Measurements from ENCODE around the gene MIB2. TPM values are rescaled to one million over a fixed set of nuclear protein-coding genes. Genes with fewer than 3 reads are reported as not detected.

MIB2 gene
- polyA plus RNA-seq, 1 donor from 2014 or later, result 106 TPM

GRCh38 chr1:1582585-1583346, 32.5 kb upstream of the MIB2 start:
- no peaks in the 10 kb centered on the region for H4K20me1 ChIP-seq (ENCODE audit: insufficient read depth)
- H3K9me2 ChIP-seq (ENCODE audit: insufficient read depth, low read length), result no peaks in the 10 kb centered on the region
- H3K4me2 ChIP-seq (ENCODE audit: low read length), result no peak overlapping the region
- no peak overlapping the region for H3K4me3 ChIP-seq (ENCODE audit: low read length)
- H3K79me2 ChIP-seq (replicated peaks; ENCODE audit: insufficient read depth, low read length), result no peaks in the 10 kb centered on the region
- TF ChIP-seq MXI1 (conservative IDR thresholded peaks at IDR 0.05; ENCODE audit: poor library complexity, severe bottlenecking), result no peak
- no peak for TF ChIP-seq EP300 (conservative IDR thresholded peaks at IDR 0.05; ENCODE audit: poor library complexity, severe bottlenecking)
- TF ChIP-seq EZH2 (IDR thresholded peaks at IDR 0.05; ENCODE audit: borderline replicate concordance, insufficient read depth, low read length, poor library complexity, severe bottlenecking), result no peak
- no peak for TF ChIP-seq TAF1 (IDR thresholded peaks at IDR 0.05; ENCODE audit: low read depth)
- peaks cover 6% of the 10 kb centered on the region for H3K27me3 ChIP-seq (ENCODE audit: insufficient read depth, low read depth, low read length)
- no peak overlapping the region for H3K9ac ChIP-seq (ENCODE audit: low read length)
- H3K27ac ChIP-seq (ENCODE audit: low read length), result no peak overlapping the region
- H2AFZ ChIP-seq (ENCODE audit: low read depth, low read length), result no peak overlapping the region
- H3K36me3 ChIP-seq (ENCODE audit: insufficient read depth, low read length), result no peaks in the 10 kb centered on the region
- H3F3A ChIP-seq (ENCODE audit: insufficient read depth, low read length, poor library complexity, severe bottlenecking), result no peaks in the 10 kb centered on the region
- H3K9me3 ChIP-seq (ENCODE audit: low read length), result no peaks in the 10 kb centered on the region

GRCh38 chr1:1583347-1584010, 31.8 kb upstream of the MIB2 start:
- Histone ChIP-seq H3K9ac (ENCODE audit: low read length) (no peak overlapping the region), H3K4me2 (ENCODE audit: low read length) (no peak overlapping the region), H3K36me3 (ENCODE audit: insufficient read depth, low read length) (no peaks in the 10 kb centered on the region), H3K4me3 (ENCODE audit: low read length) (no peak overlapping the region), H2AFZ (ENCODE audit: low read depth, low read length) (no peak overlapping the region), H3K27ac (ENCODE audit: low read length) (no peak overlapping the region), H3K79me2 (replicated peaks; ENCODE audit: insufficient read depth, low read length) (no peaks in the 10 kb centered on the region), H3K27me3 (ENCODE audit: insufficient read depth, low read depth, low read length) (peaks cover 6% of the 10 kb centered on the region), H3F3A (ENCODE audit: insufficient read depth, low read length, poor library complexity, severe bottlenecking) (no peaks in the 10 kb centered on the region), H4K20me1 (ENCODE audit: insufficient read depth) (no peaks in the 10 kb centered on the region), H3K9me2 (ENCODE audit: insufficient read depth, low read length) (no peaks in the 10 kb centered on the region), H3K9me3 (ENCODE audit: low read length) (no peaks in the 10 kb centered on the region)
- no peak for TF ChIP-seq MXI1 (conservative IDR thresholded peaks at IDR 0.05; ENCODE audit: poor library complexity, severe bottlenecking)
- TF ChIP-seq SMC3 (conservative IDR thresholded peaks at IDR 0.05; ENCODE audit: poor library complexity), result no peak
- TF ChIP-seq TAF1 (IDR thresholded peaks at IDR 0.05; ENCODE audit: low read depth), result no peak
- TF ChIP-seq EP300 (conservative IDR thresholded peaks at IDR 0.05; ENCODE audit: poor library complexity, severe bottlenecking), result no peak

GRCh38 chr1:1591452-1591851, 23.8 kb upstream of the MIB2 start:
- no peak overlapping the region for H3K9ac ChIP-seq (ENCODE audit: low read length)
- H3K4me2 ChIP-seq (ENCODE audit: low read length), result no peak overlapping the region
- H3K9me2 ChIP-seq (ENCODE audit: insufficient read depth, low read length), result no peaks in the 10 kb centered on the region
- no peak overlapping the region for H3K4me3 ChIP-seq (ENCODE audit: low read length)
- H3K27ac ChIP-seq (ENCODE audit: low read length), result no peak overlapping the region
- no peaks in the 10 kb centered on the region for H4K20me1 ChIP-seq (ENCODE audit: insufficient read depth)
- no peak overlapping the region for H2AFZ ChIP-seq (ENCODE audit: low read depth, low read length)
- no peaks in the 10 kb centered on the region for H3K36me3 ChIP-seq (ENCODE audit: insufficient read depth, low read length)
- H3K9me3 ChIP-seq (ENCODE audit: low read length), result no peaks in the 10 kb centered on the region
- no peaks in the 10 kb centered on the region for H3K79me2 ChIP-seq (replicated peaks; ENCODE audit: insufficient read depth, low read length)
- no peaks in the 10 kb centered on the region for H3K27me3 ChIP-seq (ENCODE audit: insufficient read depth, low read depth, low read length)
- no peak for TF ChIP-seq RAD21 (conservative IDR thresholded peaks at IDR 0.05)
- TF ChIP-seq, protein P1, sequence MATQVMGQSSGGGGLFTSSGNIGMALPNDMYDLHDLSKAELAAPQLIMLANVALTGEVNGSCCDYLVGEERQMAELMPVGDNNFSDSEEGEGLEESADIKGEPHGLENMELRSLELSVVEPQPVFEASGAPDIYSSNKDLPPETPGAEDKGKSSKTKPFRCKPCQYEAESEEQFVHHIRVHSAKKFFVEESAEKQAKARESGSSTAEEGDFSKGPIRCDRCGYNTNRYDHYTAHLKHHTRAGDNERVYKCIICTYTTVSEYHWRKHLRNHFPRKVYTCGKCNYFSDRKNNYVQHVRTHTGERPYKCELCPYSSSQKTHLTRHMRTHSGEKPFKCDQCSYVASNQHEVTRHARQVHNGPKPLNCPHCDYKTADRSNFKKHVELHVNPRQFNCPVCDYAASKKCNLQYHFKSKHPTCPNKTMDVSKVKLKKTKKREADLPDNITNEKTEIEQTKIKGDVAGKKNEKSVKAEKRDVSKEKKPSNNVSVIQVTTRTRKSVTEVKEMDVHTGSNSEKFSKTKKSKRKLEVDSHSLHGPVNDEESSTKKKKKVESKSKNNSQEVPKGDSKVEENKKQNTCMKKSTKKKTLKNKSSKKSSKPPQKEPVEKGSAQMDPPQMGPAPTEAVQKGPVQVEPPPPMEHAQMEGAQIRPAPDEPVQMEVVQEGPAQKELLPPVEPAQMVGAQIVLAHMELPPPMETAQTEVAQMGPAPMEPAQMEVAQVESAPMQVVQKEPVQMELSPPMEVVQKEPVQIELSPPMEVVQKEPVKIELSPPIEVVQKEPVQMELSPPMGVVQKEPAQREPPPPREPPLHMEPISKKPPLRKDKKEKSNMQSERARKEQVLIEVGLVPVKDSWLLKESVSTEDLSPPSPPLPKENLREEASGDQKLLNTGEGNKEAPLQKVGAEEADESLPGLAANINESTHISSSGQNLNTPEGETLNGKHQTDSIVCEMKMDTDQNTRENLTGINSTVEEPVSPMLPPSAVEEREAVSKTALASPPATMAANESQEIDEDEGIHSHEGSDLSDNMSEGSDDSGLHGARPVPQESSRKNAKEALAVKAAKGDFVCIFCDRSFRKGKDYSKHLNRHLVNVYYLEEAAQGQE (IDR thresholded peaks at IDR 0.05; ENCODE audit: borderline replicate concordance), result no peak
- H3F3A ChIP-seq (ENCODE audit: insufficient read depth, low read length, poor library complexity, severe bottlenecking), result no peaks in the 10 kb centered on the region
